GM23338 (cell line): Measurements from ENCODE around the gene ERN1.

Experiments
- CREB1 ChIP-seq: fragments of 250-450 bp; sonication (Bioruptor Pico); IDR thresholded peaks from 2 replicates; pipeline ENCODE4 v1.5.0; 2020; ENCODE audit warnings: low read depth, mild to moderate bottlenecking, moderate library complexity
- EZH2 ChIP-seq: fragments of 200-600 bp; sonication (generic); IDR thresholded peaks from one replicate; pipeline ENCODE4 v1.8.0; 2017; ENCODE audit warnings: antibody characterized with exemption, mild to moderate bottlenecking, low read depth; ENCODE audit not compliant: unreplicated experiment
- EZH2phosphoT487 ChIP-seq: fragments of 200-600 bp; sonication (generic); IDR thresholded peaks from one replicate; pipeline ENCODE4 v1.8.1; 2018; ENCODE audit warnings: antibody characterized with exemption; ENCODE audit not compliant: unreplicated experiment
- JUNB ChIP-seq: IDR thresholded peaks from one replicate; pipeline ENCODE4 v1.6.1; 2016; ENCODE audit warnings: antibody characterized with exemption; ENCODE audit not compliant: unreplicated experiment
- NANOG ChIP-seq: IDR thresholded peaks from 2 replicates; pipeline ENCODE4 v1.6.1; 2016; ENCODE audit warnings: antibody characterized with exemption, borderline replicate concordance
- POLR2AphosphoS5 ChIP-seq: IDR thresholded peaks from 2 replicates; pipeline ENCODE4 v1.6.1; 2016; ENCODE audit warnings: antibody characterized with exemption, low read depth
- REST ChIP-seq: IDR thresholded peaks from one replicate; pipeline ENCODE4 v1.6.1; 2018; ENCODE audit warnings: antibody characterized with exemption; ENCODE audit not compliant: unreplicated experiment
- ZNF462 ChIP-seq: fragments of 250-450 bp; sonication (Bioruptor Pico); IDR thresholded peaks from 2 replicates; pipeline ENCODE4 v1.5.0; 2020; ENCODE audit warnings: mild to moderate bottlenecking, moderate library complexity
- TF ChIP-seq, protein P1 (sequence below), 2 experiments: fragments of 200-600 bp in 1 of 2; sonication (generic) in 1 of 2; conservative IDR thresholded peaks; 2 replicates each; pipeline versions ENCODE4 v1.5.1 to v1.6.1; 2016 to 2017; ENCODE audit warnings: antibody characterized with exemption in 2 of 2, low read depth in 2 of 2, mild to moderate bottlenecking in 2 of 2, moderate library complexity in 1 of 2

DNA sequence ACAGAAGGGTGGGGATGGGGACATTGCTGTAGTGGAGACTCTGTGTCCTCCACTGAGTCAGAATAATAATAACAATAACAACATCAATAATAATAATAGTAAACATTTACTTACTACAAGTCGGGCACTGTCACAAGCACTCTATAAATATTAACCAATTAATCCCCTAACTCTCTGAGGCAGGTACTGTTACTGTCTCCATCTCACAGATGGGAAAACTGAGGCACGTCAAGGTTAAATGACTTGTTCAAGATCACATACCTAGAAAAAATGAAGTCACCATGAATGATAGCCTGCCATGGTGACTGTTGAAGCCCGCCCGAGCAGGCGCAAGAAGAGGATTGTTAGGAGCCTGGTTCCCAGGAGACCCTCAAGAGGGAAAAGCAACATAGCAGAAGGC is 121.6 kb downstream of the ERN1 start:
- TF ChIP-seq, protein P1, sequence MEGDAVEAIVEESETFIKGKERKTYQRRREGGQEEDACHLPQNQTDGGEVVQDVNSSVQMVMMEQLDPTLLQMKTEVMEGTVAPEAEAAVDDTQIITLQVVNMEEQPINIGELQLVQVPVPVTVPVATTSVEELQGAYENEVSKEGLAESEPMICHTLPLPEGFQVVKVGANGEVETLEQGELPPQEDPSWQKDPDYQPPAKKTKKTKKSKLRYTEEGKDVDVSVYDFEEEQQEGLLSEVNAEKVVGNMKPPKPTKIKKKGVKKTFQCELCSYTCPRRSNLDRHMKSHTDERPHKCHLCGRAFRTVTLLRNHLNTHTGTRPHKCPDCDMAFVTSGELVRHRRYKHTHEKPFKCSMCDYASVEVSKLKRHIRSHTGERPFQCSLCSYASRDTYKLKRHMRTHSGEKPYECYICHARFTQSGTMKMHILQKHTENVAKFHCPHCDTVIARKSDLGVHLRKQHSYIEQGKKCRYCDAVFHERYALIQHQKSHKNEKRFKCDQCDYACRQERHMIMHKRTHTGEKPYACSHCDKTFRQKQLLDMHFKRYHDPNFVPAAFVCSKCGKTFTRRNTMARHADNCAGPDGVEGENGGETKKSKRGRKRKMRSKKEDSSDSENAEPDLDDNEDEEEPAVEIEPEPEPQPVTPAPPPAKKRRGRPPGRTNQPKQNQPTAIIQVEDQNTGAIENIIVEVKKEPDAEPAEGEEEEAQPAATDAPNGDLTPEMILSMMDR (conservative IDR thresholded peaks at IDR 0.05; ENCODE audit: low read depth in 2 of 2) = no peak
- TF ChIP-seq REST (no peak), EZH2phosphoT487 (no peak), ZNF462 (CRISPR knock-in tag) (no peak), POLR2AphosphoS5 (no peak), NANOG (no peak), EZH2 (no peak), JUNB (no peak), CREB1 (CRISPR knock-in tag) (no peak)
